ENCODE data around the gene SLC17A9.

- TF ChIP-seq YY1 (IDR thresholded peaks at IDR 0.05; ENCODE audit: insufficient read depth, insufficient read length), result no peak
- no peak for TF ChIP-seq SUZ12 (IDR thresholded peaks at IDR 0.05; ENCODE audit: extremely low read depth, insufficient read depth, insufficient read length)
- no peak for TF ChIP-seq ZNF274 (IDR thresholded peaks at IDR 0.05; ENCODE audit: low read depth, low read length)
These were observed 46.9 kb upstream of the SLC17A9 start for GRCh38 chr20:62905536-62906117.

Data from NT2/D1 (cell line).